SK-N-SH treated with all-trans-retinoic acid at 6 μM for 48 hours (cell line): Measurements from ENCODE around the gene MAP2K4.

ENCODE experiments used
- ATAC-seq: fragments of 200-7000 bp; cut with Tn5 transposase; 3 replicates; pipeline ENCODE4 v1.9.1; 2020; ENCODE audit warnings: mild to moderate bottlenecking, moderate library complexity
- ARNTL ChIP-seq: fragments of 450-650 bp; formaldehyde crosslinking; IDR thresholded peaks from 2 replicates; pipeline ENCODE4 v1.5.0; 2020; ENCODE audit warnings: low read depth, mild to moderate bottlenecking, moderate library complexity, borderline replicate concordance
- BACH2 ChIP-seq: fragments of 250-450 bp; sonication (Bioruptor Pico); IDR thresholded peaks from 2 replicates; pipeline ENCODE4 v1.9.0; 2021; ENCODE audit warnings: mild to moderate bottlenecking, borderline replicate concordance
- CSDC2 ChIP-seq: fragments of 250-450 bp; sonication (Bioruptor Pico); IDR thresholded peaks from 2 replicates; pipeline ENCODE4 v1.5.0; 2020; ENCODE audit warnings: mild to moderate bottlenecking, moderate library complexity
- GLIS3 ChIP-seq: fragments of 250-450 bp; sonication (Bioruptor Pico); IDR thresholded peaks from 2 replicates; pipeline ENCODE4 v1.5.0; 2020; ENCODE audit warnings: mild to moderate bottlenecking, moderate library complexity
- ISL1 ChIP-seq: fragments of 250-450 bp; sonication (Bioruptor Pico); IDR thresholded peaks from 2 replicates; pipeline ENCODE4 v2.1.2; 2022; ENCODE audit warnings: mild to moderate bottlenecking, moderate library complexity
- OSR1 ChIP-seq: fragments of 250-450 bp; sonication (Bioruptor Pico); IDR thresholded peaks from 2 replicates; pipeline ENCODE4 v1.8.0; 2022; ENCODE audit warnings: moderate library complexity, mild to moderate bottlenecking, inconsistent platforms
- PPARA ChIP-seq: fragments of 250-450 bp; sonication (Bioruptor Pico); IDR thresholded peaks from 2 replicates; pipeline ENCODE4 v1.5.0; 2020; ENCODE audit warnings: mild to moderate bottlenecking, borderline replicate concordance
- RARB ChIP-seq: fragments of 250-450 bp; sonication (Bioruptor Pico); IDR thresholded peaks from 2 replicates; pipeline ENCODE4 v1.8.0; 2021; ENCODE audit warnings: mild to moderate bottlenecking, moderate library complexity
- SNAI2 ChIP-seq: fragments of 250-450 bp; sonication (Bioruptor Pico); IDR thresholded peaks from 2 replicates; pipeline ENCODE4 v1.5.0; 2020; ENCODE audit warnings: mild to moderate bottlenecking, moderate library complexity
- TCF4 ChIP-seq: fragments of 250-450 bp; sonication (Bioruptor Pico); IDR thresholded peaks from 2 replicates; pipeline ENCODE4 v1.8.0; 2021; ENCODE audit warnings: mild to moderate bottlenecking, moderate library complexity, borderline replicate concordance
- ZC3H10 ChIP-seq: fragments of 250-450 bp; sonication (Bioruptor Pico); IDR thresholded peaks from 2 replicates; pipeline ENCODE4 v1.5.1; 2021; ENCODE audit warnings: mild to moderate bottlenecking, moderate library complexity
- ZFP30 ChIP-seq: fragments of 450-650 bp; formaldehyde crosslinking; IDR thresholded peaks from 2 replicates; pipeline ENCODE4 v1.5.0; 2022; ENCODE audit warnings: mild to moderate bottlenecking, moderate library complexity
- ZNF565 ChIP-seq: fragments of 450-650 bp; formaldehyde crosslinking; conservative IDR thresholded peaks from 2 replicates; pipeline ENCODE4 v1.5.0; 2020; ENCODE audit warnings: low read depth, mild to moderate bottlenecking, moderate library complexity
- ZNF70 ChIP-seq: fragments of 450-650 bp; formaldehyde crosslinking; IDR thresholded peaks from 2 replicates; pipeline ENCODE4 v1.5.0; 2020; ENCODE audit warnings: mild to moderate bottlenecking, moderate library complexity
- ZNF8 ChIP-seq: fragments of 450-650 bp; formaldehyde crosslinking; IDR thresholded peaks from 2 replicates; pipeline ENCODE4 v1.5.0; 2020; ENCODE audit warnings: mild to moderate bottlenecking, moderate library complexity
- TF ChIP-seq, protein P1 (sequence below): fragments of 250-450 bp; sonication (Bioruptor Pico); IDR thresholded peaks from 2 replicates; pipeline ENCODE4 v1.5.1; 2021; ENCODE audit warnings: mild to moderate bottlenecking, moderate library complexity
- TF ChIP-seq, protein P2 (sequence below): fragments of 250-450 bp; sonication (Bioruptor Pico); IDR thresholded peaks from 2 replicates; pipeline ENCODE4 v1.5.1; 2020; ENCODE audit warnings: low read depth, mild to moderate bottlenecking, moderate library complexity
- TF ChIP-seq, protein P3 (sequence below): fragments of 250-450 bp; sonication (Bioruptor Pico); IDR thresholded peaks from 2 replicates; pipeline ENCODE4 v1.5.0; 2020; ENCODE audit warnings: mild to moderate bottlenecking, moderate library complexity
- TF ChIP-seq, protein P4 (sequence below): fragments of 250-450 bp; sonication (Bioruptor Pico); IDR thresholded peaks from 2 replicates; pipeline ENCODE4 v1.8.0; 2020; ENCODE audit warnings: mild to moderate bottlenecking, moderate library complexity, borderline replicate concordance

The MAP2K4 gene

DNA sequence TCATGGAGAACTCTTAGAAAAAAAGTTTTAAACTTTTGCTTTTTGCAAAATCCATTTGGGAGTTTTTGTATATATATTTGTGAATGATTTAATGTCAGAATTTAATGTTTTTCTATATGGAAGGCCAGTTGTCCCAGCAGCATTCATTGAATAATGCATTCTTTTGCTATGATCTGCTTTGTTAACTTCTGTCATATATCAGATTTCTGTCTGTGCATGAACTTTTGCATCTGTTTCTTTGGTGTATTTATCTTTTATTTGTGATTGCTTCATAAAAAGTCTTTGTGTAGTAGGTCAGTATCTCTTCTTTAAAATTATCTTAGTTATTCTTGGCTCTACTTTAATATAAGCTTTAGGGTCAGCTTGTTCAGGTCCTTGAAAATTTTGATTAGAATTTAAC lies 84.2 kb downstream of the MAP2K4 start (continued):
- TF ChIP-seq, protein P1, sequence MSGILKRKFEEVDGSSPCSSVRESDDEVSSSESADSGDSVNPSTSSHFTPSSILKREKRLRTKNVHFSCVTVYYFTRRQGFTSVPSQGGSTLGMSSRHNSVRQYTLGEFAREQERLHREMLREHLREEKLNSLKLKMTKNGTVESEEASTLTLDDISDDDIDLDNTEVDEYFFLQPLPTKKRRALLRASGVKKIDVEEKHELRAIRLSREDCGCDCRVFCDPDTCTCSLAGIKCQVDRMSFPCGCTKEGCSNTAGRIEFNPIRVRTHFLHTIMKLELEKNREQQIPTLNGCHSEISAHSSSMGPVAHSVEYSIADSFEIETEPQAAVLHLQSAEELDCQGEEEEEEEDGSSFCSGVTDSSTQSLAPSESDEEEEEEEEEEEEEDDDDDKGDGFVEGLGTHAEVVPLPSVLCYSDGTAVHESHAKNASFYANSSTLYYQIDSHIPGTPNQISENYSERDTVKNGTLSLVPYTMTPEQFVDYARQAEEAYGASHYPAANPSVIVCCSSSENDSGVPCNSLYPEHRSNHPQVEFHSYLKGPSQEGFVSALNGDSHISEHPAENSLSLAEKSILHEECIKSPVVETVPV, result no peak
- TF ChIP-seq ZNF8 (CRISPR knock-in tag), result no peak
- TF ChIP-seq, all 23 proteins: peak for 0

DNA sequence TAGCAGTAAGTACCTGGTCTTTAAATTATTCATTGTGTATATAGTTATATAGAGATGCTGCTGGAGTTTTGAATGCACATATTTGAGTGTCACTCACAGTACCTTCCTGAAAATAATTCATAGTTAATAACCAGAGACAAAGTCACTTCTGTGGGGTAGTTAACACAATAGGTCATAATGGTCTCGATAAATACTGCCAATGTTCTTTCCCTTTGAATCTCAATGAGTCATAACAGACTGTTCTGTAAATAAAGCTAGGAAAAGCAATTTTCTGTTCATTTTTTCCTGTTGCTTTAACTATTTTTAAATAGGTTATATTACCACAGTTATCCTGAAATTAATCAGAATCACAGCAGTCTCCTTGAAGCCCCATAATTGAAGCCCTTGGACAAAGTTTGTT lies 87.2 kb downstream of the MAP2K4 start:
- no peak for ATAC-seq
- TF ChIP-seq ZNF8 (CRISPR knock-in tag) (no peak), CSDC2 (CRISPR knock-in tag) (no peak), ZNF70 (CRISPR knock-in tag) (no peak), BACH2 (CRISPR knock-in tag) (no peak), ARNTL (CRISPR knock-in tag) (no peak), ISL1 (CRISPR knock-in tag) (no peak), PPARA (CRISPR knock-in tag) (no peak), OSR1 (CRISPR knock-in tag) (no peak), GLIS3 (CRISPR knock-in tag) (no peak), ZFP30 (no peak), SNAI2 (CRISPR knock-in tag) (no peak), ZC3H10 (CRISPR knock-in tag) (no peak), ZNF565 (CRISPR knock-in tag) (no peak)
- TF ChIP-seq, protein P2, sequence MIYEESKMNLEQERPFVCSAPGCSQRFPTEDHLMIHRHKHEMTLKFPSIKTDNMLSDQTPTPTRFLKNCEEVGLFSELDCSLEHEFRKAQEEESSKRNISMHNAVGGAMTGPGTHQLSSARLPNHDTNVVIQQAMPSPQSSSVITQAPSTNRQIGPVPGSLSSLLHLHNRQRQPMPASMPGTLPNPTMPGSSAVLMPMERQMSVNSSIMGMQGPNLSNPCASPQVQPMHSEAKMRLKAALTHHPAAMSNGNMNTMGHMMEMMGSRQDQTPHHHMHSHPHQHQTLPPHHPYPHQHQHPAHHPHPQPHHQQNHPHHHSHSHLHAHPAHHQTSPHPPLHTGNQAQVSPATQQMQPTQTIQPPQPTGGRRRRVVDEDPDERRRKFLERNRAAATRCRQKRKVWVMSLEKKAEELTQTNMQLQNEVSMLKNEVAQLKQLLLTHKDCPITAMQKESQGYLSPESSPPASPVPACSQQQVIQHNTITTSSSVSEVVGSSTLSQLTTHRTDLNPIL (CRISPR knock-in tag), result no peak
- TF ChIP-seq, protein P1, result no peak
- TF ChIP-seq, protein P3, sequence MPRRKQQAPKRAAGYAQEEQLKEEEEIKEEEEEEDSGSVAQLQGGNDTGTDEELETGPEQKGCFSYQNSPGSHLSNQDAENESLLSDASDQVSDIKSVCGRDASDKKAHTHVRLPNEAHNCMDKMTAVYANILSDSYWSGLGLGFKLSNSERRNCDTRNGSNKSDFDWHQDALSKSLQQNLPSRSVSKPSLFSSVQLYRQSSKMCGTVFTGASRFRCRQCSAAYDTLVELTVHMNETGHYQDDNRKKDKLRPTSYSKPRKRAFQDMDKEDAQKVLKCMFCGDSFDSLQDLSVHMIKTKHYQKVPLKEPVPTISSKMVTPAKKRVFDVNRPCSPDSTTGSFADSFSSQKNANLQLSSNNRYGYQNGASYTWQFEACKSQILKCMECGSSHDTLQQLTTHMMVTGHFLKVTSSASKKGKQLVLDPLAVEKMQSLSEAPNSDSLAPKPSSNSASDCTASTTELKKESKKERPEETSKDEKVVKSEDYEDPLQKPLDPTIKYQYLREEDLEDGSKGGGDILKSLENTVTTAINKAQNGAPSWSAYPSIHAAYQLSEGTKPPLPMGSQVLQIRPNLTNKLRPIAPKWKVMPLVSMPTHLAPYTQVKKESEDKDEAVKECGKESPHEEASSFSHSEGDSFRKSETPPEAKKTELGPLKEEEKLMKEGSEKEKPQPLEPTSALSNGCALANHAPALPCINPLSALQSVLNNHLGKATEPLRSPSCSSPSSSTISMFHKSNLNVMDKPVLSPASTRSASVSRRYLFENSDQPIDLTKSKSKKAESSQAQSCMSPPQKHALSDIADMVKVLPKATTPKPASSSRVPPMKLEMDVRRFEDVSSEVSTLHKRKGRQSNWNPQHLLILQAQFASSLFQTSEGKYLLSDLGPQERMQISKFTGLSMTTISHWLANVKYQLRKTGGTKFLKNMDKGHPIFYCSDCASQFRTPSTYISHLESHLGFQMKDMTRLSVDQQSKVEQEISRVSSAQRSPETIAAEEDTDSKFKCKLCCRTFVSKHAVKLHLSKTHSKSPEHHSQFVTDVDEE (CRISPR knock-in tag), result no peak

DNA sequence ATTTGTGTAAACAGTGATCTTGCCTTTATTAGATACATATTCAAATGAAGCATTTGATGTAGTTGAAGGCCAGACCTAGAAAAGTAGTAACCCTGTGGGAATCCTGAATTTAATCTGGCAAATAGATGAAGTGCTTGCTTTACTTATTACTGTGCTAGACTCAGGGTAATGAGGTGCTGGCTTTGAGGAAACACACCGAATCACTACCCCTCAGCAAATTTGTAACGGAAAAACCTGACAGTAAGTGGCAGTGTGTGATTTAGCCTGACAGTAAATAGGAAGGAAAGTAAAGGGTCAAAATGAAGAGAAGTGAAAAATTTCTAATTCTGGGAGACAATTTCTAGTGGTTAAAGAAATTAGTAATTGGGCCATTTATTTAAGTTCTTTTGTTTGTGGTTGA lies 90.2 kb downstream of the MAP2K4 start:
- ATAC-seq, result no peak

More for the DNA sequence above, 90.2 kb downstream of the MAP2K4 start:
- TF ChIP-seq, protein P1, result no peak
- TF ChIP-seq RARB (CRISPR knock-in tag), result no peak
- no peak for TF ChIP-seq ZFP30
- no peak for TF ChIP-seq SNAI2 (CRISPR knock-in tag)
- TF ChIP-seq GLIS3 (CRISPR knock-in tag), result no peak
- no peak for TF ChIP-seq TCF4
- no peak for TF ChIP-seq ZC3H10 (CRISPR knock-in tag)
- TF ChIP-seq, protein P2 (CRISPR knock-in tag), result no peak
- no peak for TF ChIP-seq ZNF565 (CRISPR knock-in tag)
- TF ChIP-seq, protein P4, sequence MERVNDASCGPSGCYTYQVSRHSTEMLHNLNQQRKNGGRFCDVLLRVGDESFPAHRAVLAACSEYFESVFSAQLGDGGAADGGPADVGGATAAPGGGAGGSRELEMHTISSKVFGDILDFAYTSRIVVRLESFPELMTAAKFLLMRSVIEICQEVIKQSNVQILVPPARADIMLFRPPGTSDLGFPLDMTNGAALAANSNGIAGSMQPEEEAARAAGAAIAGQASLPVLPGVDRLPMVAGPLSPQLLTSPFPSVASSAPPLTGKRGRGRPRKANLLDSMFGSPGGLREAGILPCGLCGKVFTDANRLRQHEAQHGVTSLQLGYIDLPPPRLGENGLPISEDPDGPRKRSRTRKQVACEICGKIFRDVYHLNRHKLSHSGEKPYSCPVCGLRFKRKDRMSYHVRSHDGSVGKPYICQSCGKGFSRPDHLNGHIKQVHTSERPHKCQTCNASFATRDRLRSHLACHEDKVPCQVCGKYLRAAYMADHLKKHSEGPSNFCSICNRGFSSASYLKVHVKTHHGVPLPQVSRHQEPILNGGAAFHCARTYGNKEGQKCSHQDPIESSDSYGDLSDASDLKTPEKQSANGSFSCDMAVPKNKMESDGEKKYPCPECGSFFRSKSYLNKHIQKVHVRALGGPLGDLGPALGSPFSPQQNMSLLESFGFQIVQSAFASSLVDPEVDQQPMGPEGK (CRISPR knock-in tag), result no peak
